Testis (tissue), 5 donors: Measurements from ENCODE around the gene TMEM222. TPM values are rescaled to one million over a fixed set of nuclear protein-coding genes. Genes with fewer than 3 reads are reported as not detected.

Source experiments
- DNase-seq: peaks from one replicate; pipeline ENCODE4 v3.0.0-alpha.2; 2019
- H3K27ac ChIP-seq, 2 donors: fragments of 200-600 bp; sonication (generic); one replicate each; pipeline ENCODE4 v1.5.1; 2019
- H3K27me3 ChIP-seq: fragments of 200-600 bp; sonication (generic); one replicate; pipeline ENCODE4 v1.5.1; 2019
- H3K36me3 ChIP-seq: fragments of 200-600 bp; sonication (generic); one replicate; pipeline ENCODE4 v1.5.1; 2017; ENCODE audit warnings: low read depth; ENCODE audit errors: missing control alignments
- H3K4me1 ChIP-seq: fragments of 200-600 bp; sonication (generic); one replicate; pipeline ENCODE4 v1.5.1; 2019
- H3K4me3 ChIP-seq, 2 donors: fragments of 200-600 bp; sonication (generic); one replicate each; pipeline ENCODE4 v1.5.1; 2017 to 2019
- H3K9me3 ChIP-seq: fragments of 200-600 bp; sonication (generic); one replicate; pipeline ENCODE4 v1.5.1; 2017
- CTCF ChIP-seq, 3 experiments: fragments of 450-650 bp in 2 of 3; fragments of 200-600 bp in 1 of 3; sonication (generic) in 1 of 3; IDR thresholded peaks; one replicate each; pipeline ENCODE4 v1.5.1; 2016 to 2019; ENCODE audit warnings: antibody characterized with exemption in 3 of 3, mild to moderate bottlenecking in 2 of 3, moderate library complexity in 1 of 3
- POLR2A ChIP-seq: fragments of 450-650 bp; IDR thresholded peaks from one replicate; pipeline ENCODE4 v1.6.1; 2017; ENCODE audit warnings: antibody characterized with exemption, mild to moderate bottlenecking, moderate library complexity
- WGBS, 2 donors: methylation state at CpG; one replicate each; pipeline ENCODE4 v1.1.5; 2018; 5-methylcytosine and 5-hydroxymethylcytosine counted together
- intact Hi-C: fragments of 100-400 bp; cut with DNase I; formaldehyde crosslinking; loops from one replicate; pipeline ENCODE4 v1.15.1; 2023; ENCODE audit warnings: low total_unique reads
- long read RNA-seq, 2 donors: transcript quantifications; one replicate each; lab custom pipeline, GENCODE V29; 2026
- polyA plus RNA-seq: library from polyadenylated mRNA; stranded (reverse); fragments of 350-450 nt; fragmentation: Illumina TruSeq; extraction: RNeasy Lipid Tissue Mini Kit (QIAGEN cat#74804); gene quantifications from one replicate; pipeline ENCODE4 v1.2.3, GENCODE V29; 2014; ENCODE audit warnings: low read depth, low replicate concordance; ENCODE audit not compliant: insufficient read depth
- total RNA-seq, 2 donors: library from RNA; depleted of rRNA; stranded (reverse); fragments of >200 nt; gene quantifications; one replicate each; pipeline ENCODE4 v1.2.3, GENCODE V29; 2016

TMEM222 gene
- total RNA-seq, result 10 to 100 TPM; 41.4 to 67.5 TPM
- polyA plus RNA-seq, result 81.6 TPM
- long read RNA-seq, donor 1, transcript TMEM222-211 (6 exons, 1,613 nt), result major isoform, 10 of 17 reads
- long read RNA-seq, donor 1, partial matches to known transcripts, result 5 of 17 reads
- long read RNA-seq, donor 1, other reads (novel, unspliced or antisense), result 0 of 17 reads
- long read RNA-seq, donor 2, transcript TMEM222-211 (6 exons, 1,613 nt), result major isoform, 17 of 30 reads
- long read RNA-seq, donor 2, partial matches to known transcripts, result 9 of 30 reads
- long read RNA-seq, donor 2, other reads (novel, unspliced or antisense), result 0 of 30 reads

GRCh38 chr1:27321813-27322568 is at the start of gene TMEM222:
TSS of gene TMEM222 (plus strand) at chr1:27322163. CDS start at chr1:27322198, 35 bp downstream.
- intact Hi-C loops, result no loop called here
- WGBS, 2 donors, result 1 to 2% methylated on average over 27 to 64 of the region's 67 CpGs
- Histone ChIP-seq H3K9me3 (no peaks in the 10 kb centered on the region), H3K4me1 (peaks cover 14% of the 10 kb centered on the region), H3K27ac (peak within 1 kb of the TSS; percentile 78 to 85), H3K27me3 (no peaks in the 10 kb centered on the region), H3K4me3 (peak within 1 kb of the TSS; percentile 89 to 94), H3K36me3 (no peaks in the 10 kb centered on the region)
- peak; percentile 97 for DNase-seq
- TF ChIP-seq POLR2A (no peak), CTCF (IDR thresholded peaks at IDR 0.05) (peak in 2 of 3 experiments; percentile 31 to 58)

- Histone ChIP-seq H3K4me1 (peaks cover 7% of the 10 kb centered on the region), H3K36me3 (no peaks in the 10 kb centered on the region), H3K27me3 (no peaks in the 10 kb centered on the region), H3K4me3 (no peak overlapping the region), H3K9me3 (no peaks in the 10 kb centered on the region), H3K27ac (no peak overlapping the region)
- no peak for DNase-seq
- TF ChIP-seq CTCF (IDR thresholded peaks at IDR 0.05) (no peak), POLR2A (no peak)
- intact Hi-C loops, result no loop called here
- 94 to 96% methylated on average over 1 of the region's 1 CpG for WGBS, 2 donors
Observed at GRCh38 chr1:27274204-27274603, 47.8 kb upstream of the TMEM222 start.

- Histone ChIP-seq H3K36me3 (no peaks in the 10 kb centered on the region), H3K4me3 (no peak overlapping the region), H3K27ac (no peak overlapping the region), H3K4me1 (peaks cover 7% of the 10 kb centered on the region), H3K27me3 (no peaks in the 10 kb centered on the region), H3K9me3 (no peaks in the 10 kb centered on the region)
- no peak for DNase-seq
- WGBS, 2 donors, result 57 to 60% methylated on average over 3 of the region's 3 CpGs
- intact Hi-C loops, result no loop called here
- no peak for TF ChIP-seq POLR2A
- TF ChIP-seq CTCF (IDR thresholded peaks at IDR 0.05), result no peak
Observed at GRCh38 chr1:27275696-27276095, 46.3 kb upstream of the TMEM222 start.

- Histone ChIP-seq H3K9me3 (no peaks in the 10 kb centered on the region), H3K4me3 (no peak overlapping the region), H3K4me1 (no peaks in the 10 kb centered on the region), H3K27me3 (no peaks in the 10 kb centered on the region), H3K36me3 (no peaks in the 10 kb centered on the region), H3K27ac (no peak overlapping the region)
- intact Hi-C loops, result loop anchor here (5.0 kb wide), 1 partner anchor 177 kb away; no protein-coding TSS in a partner anchor
- DNase-seq, result peak; percentile 96
- TF ChIP-seq POLR2A (no peak), CTCF (IDR thresholded peaks at IDR 0.05) (peak; percentile 76 to 90 (median 83))
- 57 to 58% methylated on average over 11 of the region's 11 CpGs for WGBS, 2 donors
Observed at GRCh38 chr1:27284425-27285273, 37.3 kb upstream of the TMEM222 start.
